SH-SY5Y (cell line): ENCODE data around the gene ABCC2.

Source experiments
- GATA2 ChIP-seq: IDR thresholded peaks from 2 replicates; pipeline ENCODE4 v1.6.1; 2011; ENCODE audit warnings: mild to moderate bottlenecking, low read depth, low read length
- GATA3 ChIP-seq: IDR thresholded peaks from 2 replicates; pipeline ENCODE4 v1.6.1; 2011; ENCODE audit warnings: low read depth, mild to moderate bottlenecking, low read length, moderate library complexity

GRCh38 chr10:99777918-99778714 lies 4.3 kb upstream of the ABCC2 start:
- TF ChIP-seq GATA3 (no peak), GATA2 (no peak)
